ENCODE measurements around the gene SHF.

The SHF gene

GRCh38 chr15:45199136-45199810 lies 11.5 kb upstream of the SHF start:
- peak; percentile 47 to 50 for DNase-seq

- peak; percentile 98 to 99 for DNase-seq
Measured at GRCh38 chr15:45198337-45199135, 10.8 kb upstream of the SHF start.

DNA sequence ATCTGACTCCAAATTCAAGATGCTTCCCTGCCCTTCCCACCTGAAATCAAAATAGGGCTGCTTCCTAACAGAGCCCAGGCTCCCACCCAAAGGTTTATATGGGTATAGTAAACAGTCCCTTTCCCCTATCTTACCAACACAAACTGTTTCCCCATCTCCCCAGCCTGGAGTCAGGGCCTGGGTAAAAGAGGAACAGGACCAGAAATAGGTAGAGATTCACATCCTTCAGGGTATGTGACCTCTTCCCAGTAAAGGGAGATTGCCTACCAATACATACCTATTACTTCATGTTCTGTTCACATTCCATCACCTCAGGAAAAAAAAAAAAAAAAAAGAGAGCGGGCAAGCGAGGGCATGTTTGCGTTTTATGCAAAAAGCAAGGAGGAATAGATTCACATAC lies 9.7 kb upstream of the SHF start:
- DNase-seq, result no peak

DNA sequence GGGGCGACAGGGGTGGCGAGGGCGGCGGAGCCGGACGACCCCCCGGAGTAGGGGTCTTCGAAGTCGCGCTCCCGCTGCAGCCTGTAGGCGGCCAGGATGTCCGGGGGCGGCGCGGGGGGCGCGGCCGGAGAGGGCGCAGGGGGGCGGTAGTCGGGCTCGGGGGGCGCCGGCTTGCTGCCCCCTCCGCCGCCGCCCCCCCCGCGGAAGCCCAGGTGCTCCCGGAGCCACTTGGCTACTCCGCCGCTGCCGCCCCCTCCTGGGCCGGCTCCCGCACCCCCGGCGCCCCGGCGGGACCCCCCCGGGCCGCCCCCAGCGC lies 230 bp downstream of the SHF start:
- DNase-seq, result no peak

GRCh38 chr15:45186771-45187577 lies 792 bp downstream of the SHF start:
- DNase-seq, result no peak

- no peak for DNase-seq
Measured at GRCh38 chr15:45185903-45186770, 1.6 kb downstream of the SHF start.

- no peak for DNase-seq
Measured at GRCh38 chr15:45185069-45185779, 2.5 kb downstream of the SHF start.

GRCh38 chr15:45184562-45185041 lies 3.2 kb downstream of the SHF start:
- no peak for DNase-seq

DNA sequence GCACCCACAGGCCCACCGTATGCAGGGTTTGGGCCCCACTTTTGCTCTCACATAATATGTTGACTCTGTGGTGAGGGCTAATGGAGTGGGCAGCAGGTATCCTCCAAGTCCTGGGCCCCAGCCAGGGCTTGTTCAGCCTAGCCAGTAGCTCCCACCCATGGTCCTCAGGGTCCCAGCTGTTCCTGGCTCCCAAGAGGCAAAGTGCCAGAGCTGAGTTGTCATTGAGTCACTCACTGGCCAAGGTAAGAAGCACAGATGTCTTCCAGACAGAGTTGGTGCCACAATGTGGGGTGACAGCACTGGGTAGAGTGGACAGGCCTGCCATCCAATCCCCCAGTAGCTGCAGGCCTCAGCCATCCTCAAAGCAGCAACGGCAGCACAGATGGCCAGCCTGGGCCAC lies 4.3 kb downstream of the SHF start:
- DNase-seq, result no peak

- DNase-seq, result no peak
Measured at GRCh38 chr15:45182996-45183395, 4.8 kb downstream of the SHF start.

GRCh38 chr15:45181491-45182285 lies 6.1 kb downstream of the SHF start:
- DNase-seq, result no peak

DNA sequence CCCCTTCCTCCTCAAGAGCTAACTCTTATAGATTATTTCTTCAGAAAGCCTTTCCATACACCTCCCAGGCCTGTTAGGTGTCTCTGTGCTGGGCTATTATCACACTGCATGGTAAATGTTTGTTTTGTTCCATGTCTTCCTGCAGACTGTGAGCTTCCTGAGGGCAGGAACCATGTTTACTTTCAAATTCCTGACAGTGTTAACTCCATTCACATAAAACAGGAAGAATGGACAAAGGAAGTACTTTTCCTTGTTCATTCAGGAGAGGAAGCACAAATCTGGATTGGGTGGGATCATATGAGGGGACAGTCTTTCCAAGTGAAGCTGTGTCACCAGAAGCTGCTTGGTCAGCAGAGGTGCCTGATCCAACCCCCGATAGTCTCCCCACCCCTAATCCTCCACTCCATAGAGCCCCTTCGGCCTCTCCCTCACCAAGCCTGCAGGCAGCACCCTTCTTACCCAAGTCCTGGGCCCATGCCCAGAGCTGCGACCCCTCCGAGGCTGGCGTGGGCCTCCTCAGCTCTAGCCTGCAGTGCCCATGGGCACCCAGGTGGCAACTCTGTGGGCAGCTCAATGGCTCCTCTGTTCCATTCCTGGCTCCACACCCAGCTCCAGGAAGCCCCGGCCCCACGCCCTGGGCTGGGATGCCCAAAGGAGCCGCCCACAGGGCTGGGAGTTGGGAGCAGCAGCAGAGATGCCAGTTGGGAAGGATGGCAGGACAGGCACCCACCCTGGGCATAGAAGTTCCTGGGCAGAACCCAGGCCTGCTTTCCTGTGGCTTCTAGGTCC lies 6.9 kb downstream of the SHF start:
- no peak for DNase-seq

GRCh38 chr15:45180201-45180600 lies 7.6 kb downstream of the SHF start:
- peak in 1 of 2 donors; percentile 32 for DNase-seq

DNA sequence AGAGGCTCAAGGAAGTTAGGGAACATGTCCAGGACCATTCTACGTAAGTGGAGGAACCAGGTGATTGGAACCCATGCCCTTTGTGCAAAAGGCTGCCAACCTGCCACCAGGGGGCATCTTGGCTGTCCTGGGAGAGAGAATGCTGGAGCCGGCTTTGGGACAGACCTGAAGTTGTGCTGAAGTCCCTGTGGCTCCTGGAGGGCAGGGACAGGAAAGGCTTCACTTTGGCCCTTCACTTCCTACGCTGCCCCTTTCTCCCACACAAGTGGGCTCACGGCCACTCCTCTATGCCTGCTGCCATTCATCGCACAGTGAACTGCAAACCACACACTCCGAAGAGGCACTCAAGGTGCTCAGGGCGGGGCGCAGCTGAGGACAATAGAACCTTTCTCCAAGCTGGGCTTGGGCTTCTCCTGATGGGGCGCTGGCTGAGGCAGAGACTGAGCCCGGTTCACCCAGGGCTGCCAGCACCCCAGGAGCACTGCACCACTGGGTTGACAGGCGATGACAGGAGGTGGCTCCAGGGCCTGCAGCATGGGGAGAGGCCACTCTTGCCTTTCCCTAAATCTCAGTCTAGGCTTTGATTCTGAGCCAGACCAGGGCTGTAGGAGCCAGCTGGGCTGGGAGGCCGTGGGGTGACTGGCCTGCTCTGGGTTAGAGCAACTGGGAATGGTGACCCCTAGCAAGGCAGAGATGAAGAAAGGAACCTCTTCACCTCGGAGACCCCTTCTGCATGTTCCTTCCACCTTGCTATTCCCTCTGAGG lies 8.4 kb downstream of the SHF start:
- peak; percentile 46 to 55 for DNase-seq

- no peak for DNase-seq
Measured at GRCh38 chr15:45177285-45177684, 10.5 kb downstream of the SHF start.

- DNase-seq, result no peak
Measured at GRCh38 chr15:45174577-45174976, 13.2 kb downstream of the SHF start.

DNA sequence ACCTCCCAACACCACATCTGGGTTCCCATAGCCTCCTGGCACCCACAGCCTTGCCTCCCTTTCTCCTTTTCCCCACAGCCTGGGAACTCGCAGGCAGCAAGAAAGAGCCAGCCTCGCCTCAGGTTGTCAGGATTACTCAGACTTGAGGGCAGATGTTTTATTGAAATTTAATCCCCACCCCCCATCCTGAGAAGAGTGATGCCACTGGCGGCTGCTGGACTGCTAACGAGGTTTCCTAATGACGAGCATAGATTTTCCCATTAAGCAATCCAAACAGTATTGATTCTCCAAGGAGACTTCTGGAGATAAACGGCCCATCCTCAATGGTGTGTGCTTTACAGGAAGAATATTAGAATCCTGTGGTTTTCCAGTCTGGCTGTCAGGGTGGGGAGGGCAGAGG lies 13.7 kb downstream of the SHF start:
- no peak for DNase-seq

DNA sequence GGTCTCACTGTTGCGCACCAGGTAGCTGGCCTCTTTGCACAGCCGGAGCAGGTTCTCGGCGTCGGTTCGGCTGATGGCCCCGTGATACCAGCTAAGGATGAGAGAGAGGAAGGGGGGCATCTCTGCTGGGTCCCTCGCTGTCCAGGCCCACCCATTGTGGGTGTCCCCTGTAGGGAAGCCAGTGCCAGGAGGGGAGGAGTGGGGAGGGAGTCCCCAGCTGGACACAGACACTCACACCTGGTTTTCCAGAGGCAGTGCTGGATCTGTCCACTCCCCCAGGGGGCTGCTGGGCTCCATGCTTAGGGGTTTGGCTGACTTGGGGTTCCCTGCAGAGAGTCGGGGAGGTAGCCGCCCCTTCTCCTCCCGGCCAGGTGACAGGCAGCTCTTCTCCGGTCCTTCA lies 15.9 kb downstream of the SHF start:
- DNase-seq, result no peak

Data from CD4-positive, alpha-beta T cell treated with Interleukin-1 beta for 1 hour (primary cell).